Endodermal cell (in vitro differentiated cells): ENCODE results near the gene NEU3. TPM values are rescaled to one million over a fixed set of nuclear protein-coding genes. Genes with fewer than 3 reads are reported as not detected.
"Not testable (repeated sequence)": the region's sequence is repeated elsewhere in the genome, so short reads cannot be mapped to it uniquely, and the experiment has no call there.

ENCODE experiments used
- DNase-seq: peaks from one replicate; pipeline ENCODE4 v3.0.0-alpha.2; 2017
- H3K27ac ChIP-seq: 2 replicates; pipeline ENCODE4 v1.5.1; 2013; ENCODE audit warnings: mild to moderate bottlenecking, low read depth, low read length, moderate library complexity
- H3K27me3 ChIP-seq: 2 replicates; pipeline ENCODE4 v1.6.1; 2013; ENCODE audit warnings: mild to moderate bottlenecking, low read length, moderate library complexity; ENCODE audit not compliant: insufficient read depth, control insufficient read depth, poor library complexity, severe bottlenecking
- H3K36me3 ChIP-seq: 2 replicates; pipeline ENCODE4 v1.7.0; 2013; ENCODE audit warnings: mild to moderate bottlenecking, low read length, moderate library complexity; ENCODE audit not compliant: control insufficient read depth, insufficient read depth
- H3K4me1 ChIP-seq: one replicate; pipeline ENCODE4 v1.7.0; 2013; ENCODE audit warnings: low read length; ENCODE audit not compliant: control insufficient read depth, insufficient read depth
- H3K4me3 ChIP-seq: 2 replicates; pipeline ENCODE4 v1.5.1; 2013; ENCODE audit warnings: mild to moderate bottlenecking, low read length, moderate library complexity
- H3K9ac ChIP-seq: 2 replicates; pipeline ENCODE4 v1.6.1; 2013; ENCODE audit warnings: mild to moderate bottlenecking, low read length, moderate library complexity; ENCODE audit not compliant: poor library complexity, severe bottlenecking; ENCODE audit errors: extremely low read depth
- H3K9me3 ChIP-seq: 2 replicates; pipeline ENCODE4 v1.6.1; 2013; ENCODE audit warnings: mild to moderate bottlenecking, low read length, moderate library complexity; ENCODE audit not compliant: control insufficient read depth
- H3K27ac Mint-ChIP-seq: 2 replicates; pipeline ENCODE4 v1.8.0; 2020; ENCODE audit warnings: mixed read lengths
- H3K27me3 Mint-ChIP-seq: 2 replicates; pipeline ENCODE4 v1.8.0; 2021; ENCODE audit warnings: mild to moderate bottlenecking, mixed read lengths; ENCODE audit not compliant: insufficient read depth
- H3K36me3 Mint-ChIP-seq: 2 replicates; pipeline ENCODE4 v1.8.0; 2020; ENCODE audit warnings: low read depth, mixed read lengths
- H3K4me1 Mint-ChIP-seq: 2 replicates; pipeline ENCODE4 v1.8.0; 2020; ENCODE audit warnings: mixed read lengths
- H3K4me3 Mint-ChIP-seq: 2 replicates; pipeline ENCODE4 v1.8.0; 2020; ENCODE audit warnings: mild to moderate bottlenecking, moderate library complexity, mixed read lengths
- H3K9me3 Mint-ChIP-seq: 2 replicates; pipeline ENCODE4 v1.8.0; 2020; ENCODE audit warnings: mild to moderate bottlenecking, mixed read lengths
- WGBS, 2 experiments: methylation state at CpG; one replicate each; pipeline versions ENCODE4 v1.1.5 to v1.1.7; 2013; ENCODE audit warnings: missing lambda C conversion rate in 2 of 2, mixed read lengths in 1 of 2; ENCODE audit not compliant: insufficient coverage in 1 of 2, insufficient read length in 1 of 2; 5-methylcytosine and 5-hydroxymethylcytosine counted together
- total RNA-seq, 2 donors: library from RNA; stranded (reverse); fragmentation: NEBNext Ultra II Directional in 1 of 2; extraction: Animal tissue kit (Norgen Biotek cat#: 25700) in 1 of 2; gene quantifications; 2 replicates in 1 of 2; 3 replicates in 1 of 2; pipeline ENCODE4 v1.2.1, GENCODE V29; 2021
- TF ChIP-seq, protein P1 (sequence below): fragments of 200-600 bp; sonication (generic); conservative IDR thresholded peaks from 2 replicates; pipeline ENCODE4 v1.5.0; 2021; ENCODE audit warnings: antibody characterized with exemption, mild to moderate bottlenecking

Gene NEU3
- total RNA-seq, 2 donors from 2014 or later: 9.1 to 10.8 TPM

DNA sequence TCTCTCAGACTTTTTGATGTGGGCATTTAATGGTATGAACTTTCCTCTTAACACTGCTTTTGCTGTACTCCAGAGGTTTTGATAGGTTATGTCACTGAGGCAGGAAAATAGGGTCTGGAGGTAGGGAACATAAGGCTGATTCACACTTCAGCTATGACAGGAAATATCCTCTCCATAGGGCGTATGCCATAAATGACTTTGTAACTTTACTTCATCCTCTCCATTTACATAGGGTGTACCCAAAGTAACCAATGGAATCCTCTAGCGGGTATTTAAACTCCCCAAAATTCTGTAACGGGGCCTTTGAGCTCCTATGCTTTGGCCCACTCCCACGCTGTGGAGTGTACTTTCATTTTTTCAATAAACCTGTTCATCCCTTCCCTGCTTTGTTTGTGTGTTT lies 58.5 kb downstream of the NEU3 start:
- H3K4me1 ChIP-seq: no peaks in the 10 kb centered on the region
- no peak overlapping the region for H3K27ac ChIP-seq
- peaks cover 3% of the 10 kb centered on the region for H3K27me3 Mint-ChIP-seq
- H3K27me3 ChIP-seq: no peaks in the 10 kb centered on the region
- H3K9me3 ChIP-seq: peaks cover 2% of the 10 kb centered on the region
- peaks cover 2% of the 10 kb centered on the region for H3K9me3 Mint-ChIP-seq
- no peak overlapping the region for H3K4me3 ChIP-seq
- TF ChIP-seq, protein P1, sequence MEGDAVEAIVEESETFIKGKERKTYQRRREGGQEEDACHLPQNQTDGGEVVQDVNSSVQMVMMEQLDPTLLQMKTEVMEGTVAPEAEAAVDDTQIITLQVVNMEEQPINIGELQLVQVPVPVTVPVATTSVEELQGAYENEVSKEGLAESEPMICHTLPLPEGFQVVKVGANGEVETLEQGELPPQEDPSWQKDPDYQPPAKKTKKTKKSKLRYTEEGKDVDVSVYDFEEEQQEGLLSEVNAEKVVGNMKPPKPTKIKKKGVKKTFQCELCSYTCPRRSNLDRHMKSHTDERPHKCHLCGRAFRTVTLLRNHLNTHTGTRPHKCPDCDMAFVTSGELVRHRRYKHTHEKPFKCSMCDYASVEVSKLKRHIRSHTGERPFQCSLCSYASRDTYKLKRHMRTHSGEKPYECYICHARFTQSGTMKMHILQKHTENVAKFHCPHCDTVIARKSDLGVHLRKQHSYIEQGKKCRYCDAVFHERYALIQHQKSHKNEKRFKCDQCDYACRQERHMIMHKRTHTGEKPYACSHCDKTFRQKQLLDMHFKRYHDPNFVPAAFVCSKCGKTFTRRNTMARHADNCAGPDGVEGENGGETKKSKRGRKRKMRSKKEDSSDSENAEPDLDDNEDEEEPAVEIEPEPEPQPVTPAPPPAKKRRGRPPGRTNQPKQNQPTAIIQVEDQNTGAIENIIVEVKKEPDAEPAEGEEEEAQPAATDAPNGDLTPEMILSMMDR: no peak
- peaks cover 14% of the 10 kb centered on the region for H3K4me1 Mint-ChIP-seq
- no peaks in the 10 kb centered on the region for H3K36me3 Mint-ChIP-seq
- H3K36me3 ChIP-seq: no peaks in the 10 kb centered on the region
- H3K9ac ChIP-seq: no peak overlapping the region
- H3K27ac Mint-ChIP-seq: no peak overlapping the region
- no peak overlapping the region for H3K4me3 Mint-ChIP-seq
- no peak for DNase-seq
- 91 to 98% methylated on average over 4 of the region's 4 CpGs for WGBS, 2 experiments

- H3K36me3 ChIP-seq, H3K27ac ChIP-seq, H3K27me3 ChIP-seq, DNase-seq, H3K4me1 ChIP-seq, H3K27ac Mint-ChIP-seq, H3K36me3 Mint-ChIP-seq, H3K4me3 Mint-ChIP-seq, H3K9ac ChIP-seq, H3K27me3 Mint-ChIP-seq, H3K4me3 ChIP-seq: not testable (repeated sequence)
- peaks cover 14% of the 10 kb centered on the region for H3K9me3 Mint-ChIP-seq
- 77 to 81% methylated on average over 2 to 8 of the region's 8 CpGs for WGBS, 2 experiments
- H3K9me3 ChIP-seq: peaks cover 14% of the 10 kb centered on the region
- H3K4me1 Mint-ChIP-seq: peaks cover 12% of the 10 kb centered on the region
These were observed 61.0 kb downstream of the NEU3 start for GRCh38 chr11:75049501-75050266.

GRCh38 chr11:75050516-75050915 lies 61.8 kb downstream of the NEU3 start:
- no peaks in the 10 kb centered on the region for H3K36me3 ChIP-seq
- Mint-ChIP-seq H3K36me3 (no peaks in the 10 kb centered on the region), H3K9me3 (peaks cover 14% of the 10 kb centered on the region), H3K27me3 (no peaks in the 10 kb centered on the region), H3K27ac (no peak overlapping the region), H3K4me1 (peaks cover 12% of the 10 kb centered on the region), H3K4me3 (no peak overlapping the region)
- no peak overlapping the region for H3K27ac ChIP-seq
- DNase-seq: no peak
- TF ChIP-seq, protein P1: no peak
- H3K9ac ChIP-seq: no peak overlapping the region
- no peaks in the 10 kb centered on the region for H3K4me1 ChIP-seq
- peaks cover 14% of the 10 kb centered on the region for H3K9me3 ChIP-seq
- H3K27me3 ChIP-seq: no peaks in the 10 kb centered on the region
- H3K4me3 ChIP-seq: no peak overlapping the region
- 87 to 93% methylated on average over 2 to 4 of the region's 4 CpGs for WGBS, 2 experiments
